DND-41 (cell line): ENCODE results near the gene SOWAHA.

Experiments used
- ATAC-seq: fragments of 200-7000 bp; cut with Tn5 transposase; 3 replicates; pipeline ENCODE4 v1.9.1; 2021; ENCODE audit warnings: low read depth; ENCODE audit not compliant: insufficient read depth
- DNase-seq: peaks from one replicate; pipeline ENCODE4 v3.0.0-alpha.2; 2020
- H2AFZ ChIP-seq: 2 replicates; pipeline ENCODE4 v1.6.0; 2012; ENCODE audit warnings: low read depth, low read length
- H3K27ac ChIP-seq: 2 replicates; pipeline ENCODE4 v1.5.1; 2012; ENCODE audit warnings: low read length, inconsistent platforms
- H3K27me3 ChIP-seq: fragments of 200-600 bp; sonication (generic); 2 replicates; pipeline ENCODE4 v1.6.0; 2012; ENCODE audit warnings: low read length, mild to moderate bottlenecking, inconsistent platforms; ENCODE audit not compliant: insufficient read depth, poor library complexity
- H3K36me3 ChIP-seq: 2 replicates; pipeline ENCODE4 v1.5.1; 2012; ENCODE audit warnings: low read length, inconsistent platforms; ENCODE audit not compliant: insufficient read depth
- H3K4me1 ChIP-seq: 2 replicates; pipeline ENCODE4 v1.5.1; 2012; ENCODE audit warnings: mild to moderate bottlenecking, low read length; ENCODE audit not compliant: insufficient read depth
- H3K4me2 ChIP-seq: 2 replicates; pipeline ENCODE4 v1.6.0; 2012; ENCODE audit warnings: mild to moderate bottlenecking, moderate library complexity, low read length, inconsistent platforms; ENCODE audit not compliant: insufficient read depth
- H3K4me3 ChIP-seq, 2 experiments: fragments of 200-600 bp in 1 of 2; shearing (Covaris generic) in 1 of 2; 2 replicates each; pipeline ENCODE4 v1.5.1; 2012 to 2016; ENCODE audit warnings: inconsistent platforms in 2 of 2, low read length in 2 of 2, mild to moderate bottlenecking in 2 of 2, low read depth in 1 of 2, moderate library complexity in 1 of 2
- H3K79me2 ChIP-seq: 2 replicates; pipeline ENCODE4 v1.6.0; 2012; ENCODE audit warnings: low read length, inconsistent platforms; ENCODE audit not compliant: insufficient read depth
- H3K9ac ChIP-seq: 2 replicates; pipeline ENCODE4 v1.6.0; 2012; ENCODE audit warnings: low read depth, mild to moderate bottlenecking, inconsistent platforms, low read length, moderate library complexity
- H3K9me3 ChIP-seq: 2 replicates; pipeline ENCODE4 v1.5.1; 2012; ENCODE audit warnings: low read length, moderate library complexity, mild to moderate bottlenecking, inconsistent platforms; ENCODE audit not compliant: insufficient read depth, severe bottlenecking
- H4K20me1 ChIP-seq: 2 replicates; pipeline ENCODE4 v1.6.0; 2012; ENCODE audit warnings: low read length; ENCODE audit not compliant: insufficient read depth
- EZH2 ChIP-seq: IDR thresholded peaks from 3 replicates; pipeline ENCODE4 v1.6.1; 2012; ENCODE audit warnings: borderline replicate concordance, low read depth, mild to moderate bottlenecking, moderate library complexity, low read length, inconsistent platforms; ENCODE audit not compliant: severe bottlenecking
- TF ChIP-seq, protein P1 (sequence below): IDR thresholded peaks from 2 replicates; pipeline ENCODE4 v1.5.1; 2012; ENCODE audit warnings: borderline replicate concordance, low read length, moderate library complexity, mild to moderate bottlenecking; ENCODE audit not compliant: poor library complexity, severe bottlenecking; ENCODE audit errors: extremely low read depth

SOWAHA gene

DNA sequence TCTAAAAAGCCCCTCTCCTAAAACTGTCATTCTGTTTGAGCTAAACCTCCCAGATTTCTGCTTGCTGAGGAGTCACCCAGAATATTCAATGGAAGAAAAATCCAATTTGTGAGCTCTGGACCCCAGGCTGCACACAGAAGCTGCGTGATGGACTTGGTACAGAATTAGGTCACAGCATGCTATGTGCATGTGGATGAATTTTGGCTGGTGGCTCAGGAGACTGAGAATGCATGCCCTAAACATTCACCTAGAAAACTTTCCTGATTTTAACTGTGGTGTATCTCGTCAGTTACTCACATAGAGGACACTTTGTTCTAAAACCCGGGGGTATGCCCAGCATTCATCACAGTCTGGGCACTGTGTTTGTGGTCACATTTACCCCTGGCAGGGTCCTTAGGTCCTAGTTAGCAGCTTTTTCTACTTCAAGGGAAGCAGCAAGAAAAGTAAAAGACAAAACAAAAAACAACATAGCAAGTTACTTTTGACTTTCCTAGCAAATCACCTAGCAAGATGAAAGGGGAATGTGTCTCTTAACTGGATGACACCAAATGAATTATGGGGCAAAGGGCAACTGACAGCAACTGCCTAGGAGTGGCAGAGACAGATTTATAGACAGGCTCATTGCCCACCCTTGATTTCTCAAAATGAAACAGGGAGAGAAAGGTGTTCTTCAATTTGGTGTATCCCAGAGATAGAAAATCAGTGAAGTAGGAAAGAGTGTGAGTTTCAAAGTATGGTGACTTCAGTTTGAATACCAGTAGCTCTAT lies 25.6 kb downstream of the SOWAHA start:
- Histone ChIP-seq H3K27ac (no peak overlapping the region), H3K4me2 (no peak overlapping the region), H3K4me1 (no peaks in the 10 kb centered on the region), H2AFZ (no peak overlapping the region), H3K9ac (no peak overlapping the region), H3K27me3 (no peaks in the 10 kb centered on the region), H3K36me3 (no peaks in the 10 kb centered on the region), H4K20me1 (no peaks in the 10 kb centered on the region), H3K79me2 (no peaks in the 10 kb centered on the region), H3K9me3 (no peaks in the 10 kb centered on the region), H3K4me3 (no peak overlapping the region)
- no peak for DNase-seq
- TF ChIP-seq, protein P1, sequence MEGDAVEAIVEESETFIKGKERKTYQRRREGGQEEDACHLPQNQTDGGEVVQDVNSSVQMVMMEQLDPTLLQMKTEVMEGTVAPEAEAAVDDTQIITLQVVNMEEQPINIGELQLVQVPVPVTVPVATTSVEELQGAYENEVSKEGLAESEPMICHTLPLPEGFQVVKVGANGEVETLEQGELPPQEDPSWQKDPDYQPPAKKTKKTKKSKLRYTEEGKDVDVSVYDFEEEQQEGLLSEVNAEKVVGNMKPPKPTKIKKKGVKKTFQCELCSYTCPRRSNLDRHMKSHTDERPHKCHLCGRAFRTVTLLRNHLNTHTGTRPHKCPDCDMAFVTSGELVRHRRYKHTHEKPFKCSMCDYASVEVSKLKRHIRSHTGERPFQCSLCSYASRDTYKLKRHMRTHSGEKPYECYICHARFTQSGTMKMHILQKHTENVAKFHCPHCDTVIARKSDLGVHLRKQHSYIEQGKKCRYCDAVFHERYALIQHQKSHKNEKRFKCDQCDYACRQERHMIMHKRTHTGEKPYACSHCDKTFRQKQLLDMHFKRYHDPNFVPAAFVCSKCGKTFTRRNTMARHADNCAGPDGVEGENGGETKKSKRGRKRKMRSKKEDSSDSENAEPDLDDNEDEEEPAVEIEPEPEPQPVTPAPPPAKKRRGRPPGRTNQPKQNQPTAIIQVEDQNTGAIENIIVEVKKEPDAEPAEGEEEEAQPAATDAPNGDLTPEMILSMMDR: no peak
- no peak for TF ChIP-seq EZH2
- no peak for ATAC-seq

DNA sequence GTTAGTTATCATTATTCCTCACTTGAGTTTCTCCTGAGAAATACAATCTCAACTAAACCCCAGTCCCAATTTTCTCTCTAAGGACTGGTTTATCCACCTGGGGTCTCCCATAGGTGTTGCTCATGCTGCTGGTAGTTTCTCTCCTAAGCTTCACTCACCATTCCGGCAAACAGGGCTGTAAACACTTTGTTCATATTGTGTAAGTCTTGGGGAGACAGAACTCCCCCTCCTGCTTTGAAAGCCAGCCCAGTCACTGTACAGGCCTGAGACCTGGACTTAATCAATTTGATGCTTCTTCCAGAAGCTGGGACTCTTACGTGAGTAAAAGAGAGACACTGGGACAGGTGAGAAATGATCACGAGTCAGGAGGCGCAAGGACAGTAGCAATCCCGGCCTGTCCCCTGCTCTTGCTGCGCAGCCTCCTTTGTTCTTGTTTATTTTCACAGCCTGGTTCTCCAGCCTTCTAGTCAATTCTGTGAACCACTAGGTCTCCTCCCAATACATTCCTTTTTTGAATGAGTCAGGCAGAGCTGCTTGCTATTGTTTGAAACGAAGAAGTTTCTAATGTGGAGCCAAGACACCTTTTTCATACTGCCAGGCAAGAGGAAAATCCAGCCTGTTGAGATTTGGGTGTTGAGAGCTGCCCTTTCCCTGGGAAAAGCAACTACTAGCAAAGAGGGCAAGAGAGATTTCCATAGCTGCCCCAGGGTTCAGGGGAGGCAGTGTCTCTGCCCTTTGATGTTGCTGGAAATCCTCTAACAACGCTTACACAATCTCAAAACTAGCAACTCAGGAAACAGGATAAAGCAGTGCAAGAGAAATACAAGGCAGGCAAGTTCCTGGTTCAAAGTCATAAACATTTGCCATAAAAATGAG lies 26.6 kb downstream of the SOWAHA start:
- Histone ChIP-seq H3K79me2 (no peaks in the 10 kb centered on the region), H3K9me3 (no peaks in the 10 kb centered on the region), H3K27ac (no peak overlapping the region), H3K9ac (no peak overlapping the region), H3K4me2 (no peak overlapping the region), H3K4me3 (no peak overlapping the region), H3K4me1 (no peaks in the 10 kb centered on the region), H3K36me3 (no peaks in the 10 kb centered on the region), H4K20me1 (no peaks in the 10 kb centered on the region), H2AFZ (no peak overlapping the region), H3K27me3 (no peaks in the 10 kb centered on the region)
- no peak for DNase-seq
- TF ChIP-seq, protein P1: no peak
- no peak for TF ChIP-seq EZH2
- no peak for ATAC-seq

DNA sequence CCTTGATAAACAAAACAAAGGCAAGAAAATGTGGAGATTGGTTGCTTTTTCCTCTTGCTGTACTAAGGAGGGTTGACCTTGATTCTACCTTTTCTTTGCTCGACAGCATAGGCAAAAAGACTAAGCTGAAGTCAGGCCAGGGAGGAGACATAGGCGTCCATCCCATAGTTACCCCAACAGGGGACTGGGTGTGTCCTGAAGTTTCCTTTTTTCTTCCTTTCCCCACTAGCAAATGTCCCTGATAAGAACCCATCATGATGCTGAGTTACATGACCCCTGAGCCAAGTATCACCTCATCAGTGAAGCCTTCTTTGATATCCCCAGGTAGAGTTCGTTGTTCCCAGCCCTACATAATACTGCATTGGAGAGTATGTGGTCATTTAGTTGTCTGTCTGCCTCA lies 27.2 kb downstream of the SOWAHA start:
- Histone ChIP-seq H3K36me3 (no peaks in the 10 kb centered on the region), H3K79me2 (no peaks in the 10 kb centered on the region), H3K4me2 (no peak overlapping the region), H3K27ac (no peak overlapping the region), H2AFZ (no peak overlapping the region), H3K4me3 (no peak overlapping the region), H3K9ac (no peak overlapping the region), H4K20me1 (no peaks in the 10 kb centered on the region), H3K27me3 (no peaks in the 10 kb centered on the region), H3K4me1 (no peaks in the 10 kb centered on the region), H3K9me3 (no peaks in the 10 kb centered on the region)
- ATAC-seq (no peak), DNase-seq (no peak)
- TF ChIP-seq EZH2: no peak
- TF ChIP-seq, protein P1: no peak
